NCI-H510A treated with DMSO at 0.1 percent for 48 hours (cell line): ENCODE results near the gene GUCD1.
"Not testable (repeated sequence)": the region's sequence is repeated elsewhere in the genome, so short reads cannot be mapped to it uniquely, and the experiment has no call there.

ENCODE experiments used
- DNase-seq: peaks from one replicate; lab custom pipeline; 2025; lab: John Stamatoyannopoulos, UW

The GUCD1 gene

DNA sequence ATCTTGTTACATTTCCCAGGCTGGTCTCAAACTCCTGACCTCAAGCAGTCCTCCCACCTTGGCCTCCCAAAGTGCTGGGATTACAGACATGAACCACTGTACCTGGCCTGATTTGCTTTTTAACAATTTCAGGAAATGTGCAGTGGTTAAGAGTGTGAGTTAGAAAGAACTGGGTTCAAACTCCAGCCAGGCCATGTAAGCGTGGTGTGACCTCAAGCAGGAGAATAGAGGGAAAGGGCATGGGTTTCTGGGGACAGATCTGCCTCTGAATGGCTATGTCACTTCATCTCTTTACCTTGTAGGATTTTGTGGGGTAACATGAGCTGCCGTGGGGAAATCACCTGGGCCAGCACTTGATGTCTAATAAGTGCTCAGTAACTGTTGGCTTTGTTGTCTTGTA, 10.1 kb upstream of the GUCD1 start:
- DNase-seq, result no peak

DNA sequence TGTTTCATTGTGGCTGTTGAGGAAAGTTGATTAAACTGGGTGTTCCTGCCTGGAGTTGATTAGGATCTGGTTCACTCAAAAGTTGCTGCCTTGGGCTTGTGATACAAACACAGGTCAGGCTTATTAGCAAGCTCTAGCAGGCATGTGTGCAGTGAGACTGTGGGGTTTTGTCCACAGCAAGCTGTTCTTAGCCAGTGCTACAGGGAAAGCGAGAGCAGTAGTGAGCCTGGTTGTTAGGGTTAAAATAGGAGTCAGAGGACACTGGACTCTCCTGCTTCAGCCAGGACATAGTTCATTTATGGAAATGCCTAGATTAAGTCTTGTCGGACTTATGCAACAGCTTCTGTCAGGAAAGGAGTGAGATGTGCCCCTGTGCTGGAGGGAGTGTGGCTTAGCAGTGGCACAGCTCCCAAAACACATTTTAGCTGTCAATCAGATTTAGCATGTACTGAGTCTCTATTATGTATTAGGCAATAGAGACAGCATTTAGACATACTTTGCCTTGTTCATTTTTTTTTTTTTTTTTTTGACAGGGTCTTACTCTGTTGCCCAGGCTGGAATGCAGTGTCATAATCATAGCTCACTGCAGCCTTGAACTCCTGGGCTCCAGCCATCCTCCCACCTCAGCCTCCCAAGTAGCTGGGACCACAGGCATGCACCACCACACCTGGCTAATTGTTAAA, 9.6 kb upstream of the GUCD1 start:
- DNase-seq, result no peak

DNA sequence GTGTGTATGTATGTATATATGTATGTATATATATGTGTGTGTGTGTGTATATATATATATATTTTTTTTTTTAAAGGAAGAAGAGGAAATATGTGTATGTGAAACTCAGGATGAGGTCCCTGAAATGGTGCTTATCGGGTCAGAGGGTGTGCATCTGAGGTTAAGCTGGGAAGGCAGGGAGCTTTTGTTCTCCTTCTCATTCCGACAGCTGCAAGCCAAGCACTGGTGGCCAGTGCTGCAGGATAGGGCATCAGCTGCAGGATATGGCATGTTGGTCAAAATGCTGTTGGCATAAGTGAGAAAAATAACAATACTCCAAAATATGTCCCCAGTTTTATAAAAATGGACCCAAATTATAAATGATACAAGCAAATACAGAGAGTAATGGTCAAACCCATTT, 8.3 kb upstream of the GUCD1 start:
- no peak for DNase-seq

DNA sequence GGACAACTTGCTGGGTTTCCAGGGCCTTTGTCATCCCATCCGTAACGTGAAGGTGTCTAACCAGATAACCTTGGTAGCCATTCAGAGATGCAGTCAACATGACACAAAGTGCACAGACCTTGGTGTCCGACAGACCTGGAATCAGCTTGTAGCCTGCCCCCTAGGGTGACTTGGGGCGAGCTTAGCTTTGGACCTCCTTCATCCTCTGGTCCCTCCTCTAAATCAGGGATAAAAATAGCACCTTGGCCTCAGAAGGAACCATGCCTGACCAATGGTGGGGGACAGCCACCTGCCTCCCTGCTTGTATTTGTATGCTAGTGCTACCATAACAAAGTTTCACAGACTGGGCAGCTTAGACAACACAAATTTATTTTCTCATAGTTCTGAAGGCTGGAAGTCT, 4.5 kb upstream of the GUCD1 start:
- no peak for DNase-seq

DNA sequence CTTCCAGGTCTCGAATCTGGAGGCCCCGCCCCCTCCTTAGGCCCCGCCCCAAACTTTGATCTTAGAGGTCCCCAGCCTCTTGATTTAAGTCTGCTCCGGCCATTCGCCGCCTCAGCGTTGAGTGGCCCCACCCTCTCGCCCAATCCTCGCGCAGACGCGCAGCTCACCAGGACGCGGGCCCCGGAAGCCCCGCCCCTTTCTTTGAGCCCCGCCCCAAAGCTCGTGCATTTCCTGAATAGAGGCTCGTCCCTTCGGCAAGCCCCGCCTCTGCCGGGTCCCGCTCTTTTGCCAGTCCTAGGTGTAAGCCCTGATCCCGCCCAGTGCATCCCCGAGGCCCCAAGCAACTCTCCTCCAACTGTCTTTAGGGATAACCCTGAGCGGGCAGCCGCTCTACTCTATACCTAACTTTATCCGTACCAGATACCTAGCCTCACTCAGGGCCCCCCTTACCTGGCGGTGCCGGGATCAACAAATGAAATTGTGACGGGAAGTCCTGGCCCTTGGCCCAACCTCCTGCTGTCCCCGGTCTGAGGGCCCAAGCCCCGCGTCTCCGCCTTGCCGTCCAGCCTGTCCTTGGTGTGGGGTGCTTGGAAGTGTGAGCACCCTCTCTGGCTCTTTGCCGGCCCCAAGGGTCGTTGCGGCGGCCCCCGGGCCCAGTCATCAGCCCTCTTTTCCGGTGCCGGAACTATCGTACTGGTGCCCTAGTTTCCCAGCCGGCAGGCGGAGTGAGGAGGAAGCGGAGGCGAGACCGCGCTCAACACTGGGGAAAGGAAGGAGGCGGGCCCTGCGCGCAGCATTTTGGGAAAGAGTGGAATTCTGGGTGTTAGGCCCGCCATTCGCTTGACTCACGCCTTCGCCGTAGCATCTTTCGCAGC, 464 bp upstream of the GUCD1 start, which contains the start of gene SNRPD3:
Gene SNRPD3, plus strand, starts transcription at position 835 of the 875 bp plus-strand sequence. CDS start 1,676 bp downstream, outside the sequence.
- DNase-seq, result peak; percentile 96

DNA sequence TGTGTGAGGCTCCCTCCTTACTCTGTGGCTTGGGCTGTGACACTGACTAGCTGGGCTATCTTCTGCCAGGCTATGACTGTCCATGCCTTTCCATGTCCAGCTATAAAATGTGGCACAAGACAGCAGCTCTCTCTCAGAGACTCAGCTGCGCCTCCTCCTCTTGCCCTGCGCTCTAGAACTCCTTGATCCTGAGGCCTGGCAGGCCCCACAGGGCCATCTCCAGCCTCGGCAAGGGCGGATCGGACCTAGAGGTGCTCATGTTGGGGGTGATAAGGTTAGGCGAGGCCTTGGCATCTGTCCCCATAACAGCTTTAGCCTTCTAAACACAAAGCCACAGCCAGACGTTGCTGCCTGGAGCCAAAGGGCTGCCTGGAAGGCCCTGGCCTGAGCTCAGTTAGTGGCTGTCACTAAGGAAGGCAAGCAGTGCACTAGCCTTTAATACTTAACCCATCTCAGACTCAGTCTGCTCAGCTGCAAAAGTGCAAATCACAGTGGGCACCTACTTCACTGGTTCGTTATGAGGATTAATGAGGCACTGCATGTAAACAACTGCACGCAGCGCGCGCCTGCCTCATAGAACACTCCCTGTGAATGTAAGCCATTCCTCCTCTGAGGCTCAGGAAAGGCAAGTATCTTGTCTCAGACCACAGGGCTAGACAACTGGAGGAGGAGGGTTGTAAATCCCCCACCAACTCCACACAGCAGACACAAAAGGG, 1.2 kb downstream of the GUCD1 start:
- no peak for DNase-seq

DNA sequence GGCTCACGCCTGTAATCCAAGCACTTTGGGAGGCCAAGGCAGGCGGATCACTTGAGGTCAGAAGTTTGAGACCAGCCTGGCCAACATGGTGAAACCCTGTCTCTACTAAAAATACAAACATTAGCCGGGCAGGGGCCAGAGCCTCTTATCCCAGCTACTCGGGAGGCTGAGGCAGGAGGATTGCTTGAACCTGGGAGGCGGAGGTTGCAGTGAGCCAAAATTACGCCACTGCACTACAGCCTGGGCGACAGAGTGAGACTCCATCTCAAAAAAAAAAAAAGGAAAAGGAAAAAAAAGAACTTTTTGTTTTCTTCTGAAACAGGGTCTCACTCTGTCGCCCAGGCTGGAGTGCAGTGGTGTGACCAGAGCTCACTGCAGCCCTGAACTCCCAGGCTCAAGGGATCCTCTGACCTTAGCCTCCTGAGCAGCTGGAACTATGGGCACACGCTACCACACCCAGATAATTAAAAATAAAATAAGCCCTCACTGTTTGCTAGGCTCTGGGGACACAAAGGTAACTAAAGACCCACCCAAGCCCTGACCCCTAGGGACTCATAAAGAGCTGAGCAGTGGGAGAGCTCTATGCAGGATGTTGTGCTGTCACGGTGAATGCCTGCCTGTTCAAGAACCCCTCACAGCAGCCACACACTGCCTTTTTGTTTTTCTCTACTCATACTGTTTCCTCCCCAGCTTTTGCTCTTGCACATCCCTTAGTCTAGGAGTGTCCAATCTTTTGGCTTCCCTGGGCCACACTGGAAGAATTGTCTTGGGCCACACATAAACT, 2.2 kb downstream of the GUCD1 start:
- not testable (repeated sequence) for DNase-seq

DNA sequence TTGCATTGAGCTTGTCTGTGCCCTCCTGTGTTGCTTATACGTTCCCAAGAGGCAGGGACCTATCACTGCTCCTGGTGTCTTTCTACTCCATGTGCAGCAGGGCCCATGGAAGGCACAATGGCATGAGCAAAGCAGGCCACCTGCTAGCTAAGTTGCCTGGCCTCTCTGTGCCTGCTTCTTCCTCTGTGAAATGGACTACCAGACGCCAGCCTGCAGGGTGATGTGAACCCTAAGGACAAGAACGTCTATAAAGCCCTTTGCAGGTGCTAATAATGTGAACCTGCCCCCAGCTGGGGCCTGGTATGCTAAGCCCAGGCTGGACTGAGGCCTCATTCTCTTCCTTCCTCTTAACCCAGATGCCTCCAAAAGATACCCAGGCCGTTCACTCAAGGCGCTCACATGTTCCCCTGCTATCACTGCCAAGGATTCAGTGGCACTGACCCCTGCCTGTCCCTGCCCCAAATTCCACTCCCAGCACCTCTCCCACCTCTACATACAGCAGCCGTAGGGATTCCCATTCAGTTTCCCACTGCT, 4.0 kb downstream of the GUCD1 start:
- DNase-seq, result no peak

DNA sequence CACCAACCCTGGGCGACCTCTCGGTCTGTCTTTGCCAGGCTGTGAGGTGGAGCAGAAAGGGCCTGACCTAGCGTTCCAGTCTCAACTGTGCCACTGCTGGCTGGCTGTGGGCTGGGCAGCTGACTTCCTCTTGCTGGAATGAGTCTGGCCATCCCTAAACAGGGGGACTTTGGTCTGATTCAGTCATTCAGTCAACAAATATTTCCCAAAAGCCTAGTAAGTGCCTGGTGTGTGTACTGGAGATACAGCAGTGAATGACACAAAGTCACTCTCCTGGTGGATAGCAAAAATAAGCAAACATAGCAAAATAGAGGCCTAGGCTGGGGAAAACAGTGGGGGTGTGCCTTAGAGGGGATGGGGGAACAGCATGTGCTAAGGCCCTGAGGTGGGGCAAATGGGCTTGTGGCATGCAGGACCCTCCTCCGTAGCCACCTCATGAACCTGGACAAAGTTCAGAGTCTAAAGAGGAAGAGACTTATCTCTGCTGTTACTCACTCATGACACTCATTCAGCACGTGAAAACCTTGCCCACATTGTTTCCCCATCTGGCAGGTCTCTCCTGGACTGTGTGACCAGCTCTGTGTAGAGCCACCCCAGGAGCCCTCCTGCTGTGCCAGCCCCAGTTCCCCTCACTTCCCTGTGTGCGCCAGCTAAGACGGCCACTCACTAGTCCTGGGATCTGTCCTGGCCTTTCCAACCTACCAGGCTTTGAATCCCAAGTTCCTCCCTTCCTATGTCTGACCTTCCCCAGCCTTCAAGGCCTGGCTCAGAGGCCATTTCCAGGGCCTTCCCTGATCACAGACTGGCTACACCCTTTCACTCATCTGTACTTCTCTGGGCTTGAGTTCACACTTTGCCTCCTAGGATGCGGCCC, 4.7 kb downstream of the GUCD1 start:
- DNase-seq, result no peak

DNA sequence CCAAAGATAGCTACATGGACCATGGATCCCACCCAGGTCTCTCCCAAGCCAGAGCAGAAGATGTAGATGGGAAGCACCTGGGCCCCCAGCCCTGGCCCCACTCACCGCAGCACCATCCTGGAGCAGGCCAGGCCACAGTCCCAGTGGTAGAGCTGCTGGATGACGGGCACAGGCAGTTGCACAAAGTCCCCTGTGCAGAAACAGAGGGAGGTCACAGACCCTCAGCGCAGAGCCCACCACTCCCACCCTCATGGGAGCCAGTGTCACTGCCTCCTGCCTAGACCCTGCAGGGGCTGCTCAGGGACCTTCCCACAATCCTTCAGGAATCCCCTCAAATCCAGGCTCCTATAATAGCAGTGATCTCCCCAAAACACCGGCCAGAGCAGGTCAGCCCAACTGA, 6.1 kb downstream of the GUCD1 start:
- no peak for DNase-seq

DNA sequence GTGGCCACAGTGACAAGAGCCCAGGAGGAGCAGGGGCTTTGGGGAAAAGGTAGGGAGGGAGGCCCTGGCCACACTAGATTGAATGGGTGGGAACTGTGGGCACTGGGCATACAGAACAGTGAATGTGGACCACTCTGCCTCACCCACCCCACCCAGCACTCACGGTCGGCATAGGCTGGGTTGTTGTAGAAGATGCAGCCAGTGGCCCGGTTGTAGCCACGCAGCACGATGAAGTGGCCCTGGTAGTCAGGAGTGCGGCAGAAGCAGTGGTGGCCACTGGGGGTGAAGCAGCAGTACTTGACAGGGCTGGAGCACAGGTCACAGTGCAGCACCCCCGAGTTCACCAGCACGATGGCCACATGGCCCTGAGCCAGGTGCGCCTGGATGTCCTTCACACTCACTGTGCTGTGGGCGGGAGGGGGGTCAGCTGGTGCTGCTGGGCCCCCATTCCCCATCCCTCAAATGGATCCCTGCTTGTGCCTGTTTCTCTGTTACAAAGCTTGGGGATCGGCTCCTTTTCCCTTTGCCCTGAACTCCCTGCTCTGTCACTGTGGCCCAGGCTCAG, 11.2 kb downstream of the GUCD1 start:
- no peak for DNase-seq

DNA sequence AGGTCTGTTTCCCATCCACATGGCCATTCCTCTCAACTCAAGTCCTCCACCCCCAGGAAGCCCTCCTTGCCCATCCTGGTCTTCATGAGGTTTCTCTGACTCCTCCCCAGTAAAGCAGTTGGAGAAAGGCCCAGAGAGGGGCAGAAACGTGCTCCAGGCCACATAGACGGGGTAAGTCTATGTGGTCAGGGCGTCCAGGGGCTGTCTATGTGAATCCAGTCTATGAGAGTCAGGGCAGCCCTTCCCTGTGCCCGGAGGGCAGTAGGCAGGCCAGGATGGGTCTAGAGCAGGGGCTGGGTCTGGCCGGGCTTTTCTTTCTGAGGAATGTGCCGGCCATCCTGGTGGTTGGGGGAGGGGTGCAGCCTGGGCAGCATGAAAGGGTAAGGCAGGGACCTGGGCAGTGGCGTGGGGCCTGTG, 11.7 kb downstream of the GUCD1 start:
- no peak for DNase-seq

DNA sequence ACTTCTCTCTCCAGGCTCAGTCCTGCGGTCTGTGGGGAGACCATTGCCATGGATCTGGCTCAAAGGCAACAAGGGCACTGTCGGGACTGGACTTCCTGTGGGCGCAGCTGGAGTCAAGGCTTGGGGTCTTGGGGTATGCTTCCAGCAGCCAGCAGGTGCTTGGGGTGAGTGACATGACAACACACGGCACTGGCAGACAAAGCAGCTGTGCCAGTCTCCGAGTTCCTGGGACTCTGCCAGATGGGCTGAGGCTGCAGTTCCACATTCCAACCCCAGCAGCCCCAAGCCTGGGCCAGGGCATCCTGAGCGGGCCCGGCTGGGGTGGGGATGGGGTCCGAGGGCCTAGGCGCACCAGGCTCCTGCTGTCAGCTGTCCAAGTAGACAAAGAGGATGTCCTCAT, 12.3 kb downstream of the GUCD1 start:
- no peak for DNase-seq

DNA sequence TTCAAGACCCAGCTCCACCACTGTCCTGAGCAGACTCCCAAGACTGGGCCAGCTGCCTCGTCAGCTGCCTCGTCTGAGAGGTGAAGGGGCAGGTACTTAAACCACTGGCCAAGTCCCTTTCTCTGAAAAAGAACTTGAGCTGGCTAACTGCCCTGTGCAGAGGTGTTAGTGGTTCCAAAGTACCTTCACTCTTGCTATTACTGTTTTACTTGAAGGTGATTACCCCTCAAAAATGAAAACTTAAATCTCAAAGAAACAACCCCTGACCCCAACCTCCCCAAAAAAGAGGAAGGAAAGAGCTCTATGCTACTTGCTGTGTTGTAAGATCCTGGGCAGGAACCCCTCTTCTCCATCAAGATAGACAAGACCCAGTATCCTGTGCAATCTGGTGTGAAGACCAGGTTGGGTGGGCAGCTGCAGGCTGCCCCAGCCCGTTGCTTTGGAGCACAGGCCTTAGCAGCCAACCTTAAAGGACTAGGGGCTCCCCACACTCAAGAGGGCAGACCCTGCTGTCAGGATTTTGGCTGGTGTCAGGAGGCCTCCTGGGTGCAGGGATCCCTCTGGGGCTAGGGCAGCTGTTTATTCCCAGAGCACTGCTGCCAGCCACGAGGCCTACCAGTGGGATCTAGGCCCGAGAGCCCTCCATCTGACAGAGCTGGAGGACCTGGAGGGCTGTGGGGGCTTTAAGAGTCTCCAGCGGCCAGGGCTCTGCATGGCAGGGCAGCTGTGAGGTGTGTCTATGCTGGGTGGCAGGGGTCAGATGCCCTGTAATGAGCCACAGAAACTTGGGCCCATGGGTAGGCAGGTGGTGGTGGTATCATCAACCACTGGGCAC, 13.0 kb downstream of the GUCD1 start:
- no peak for DNase-seq

DNA sequence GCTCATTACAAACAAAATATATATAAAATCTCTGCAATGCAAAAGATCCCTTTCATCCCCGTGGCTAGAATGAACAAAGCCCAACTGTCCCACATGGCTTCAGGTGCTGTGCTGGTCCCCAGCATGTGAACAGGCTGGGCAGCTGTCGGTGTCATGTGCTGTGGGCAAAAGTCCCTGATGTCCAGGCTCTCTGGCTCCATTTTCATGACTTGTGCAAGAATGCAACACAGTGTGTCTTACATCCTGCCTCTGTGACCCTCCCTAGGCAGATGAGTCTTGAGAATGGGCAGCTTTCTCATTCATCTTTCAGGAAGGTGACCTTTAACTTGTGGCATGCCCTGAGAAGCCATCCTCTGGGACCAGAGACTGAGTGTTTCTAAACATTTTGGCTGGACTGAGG, 14.5 kb downstream of the GUCD1 start:
- DNase-seq, result no peak

DNA sequence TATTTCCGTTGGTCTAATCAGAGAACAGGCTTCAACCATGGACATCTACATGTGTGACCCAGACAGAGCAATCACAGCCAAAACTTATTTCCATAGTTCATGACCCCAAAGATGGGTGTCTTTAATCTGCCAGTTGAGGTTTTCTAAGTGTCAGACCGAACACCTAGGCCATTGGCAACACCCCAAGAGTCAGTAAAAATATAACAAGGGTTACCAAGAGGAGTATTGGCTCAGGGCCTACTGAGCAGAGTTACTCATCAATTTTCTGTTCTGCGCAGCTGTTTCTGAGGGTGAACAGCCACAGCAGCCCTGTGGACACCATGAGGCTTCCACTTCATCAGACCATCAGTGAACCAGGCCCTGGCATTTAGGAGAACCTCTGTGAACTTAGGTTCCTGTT, 18.8 kb downstream of the GUCD1 start:
- no peak for DNase-seq

DNA sequence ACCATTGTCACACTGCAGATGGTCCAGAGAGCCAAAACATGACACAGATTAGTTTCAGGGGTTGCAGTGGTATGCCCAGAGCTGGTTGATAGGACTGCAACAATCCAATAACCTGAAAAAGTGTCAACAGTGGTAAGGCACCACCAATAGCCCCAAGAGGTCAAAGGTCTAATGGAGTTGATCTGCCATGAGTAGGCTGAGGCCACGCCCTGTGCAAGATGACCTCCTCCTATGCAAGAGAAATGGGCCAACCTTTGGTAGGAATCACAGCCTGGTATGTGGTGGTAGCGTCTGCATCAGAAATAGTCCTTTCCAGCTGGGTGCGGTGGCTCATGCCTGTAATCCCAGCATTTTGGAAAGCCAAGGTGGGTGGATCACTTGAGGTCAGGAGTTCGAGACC, 19.6 kb downstream of the GUCD1 start:
- no peak for DNase-seq

DNA sequence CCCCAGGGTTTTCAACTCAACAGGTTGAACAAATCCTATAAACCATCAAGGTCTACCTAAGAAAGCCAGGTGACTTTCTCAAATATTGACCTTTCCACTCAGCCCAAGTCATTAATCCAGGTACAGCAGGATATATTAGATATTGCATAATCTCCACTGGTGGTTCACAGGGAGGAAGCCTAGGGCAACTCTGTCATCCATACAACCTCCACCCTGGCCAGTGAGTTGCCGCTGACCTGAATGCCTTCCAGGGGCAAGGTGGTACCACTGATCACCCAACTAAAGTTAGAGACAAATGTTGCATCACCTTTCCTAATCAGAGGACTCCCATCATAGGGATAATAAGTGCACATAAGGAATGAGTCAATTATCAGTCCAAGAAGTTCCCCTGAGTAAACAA, 22.9 kb downstream of the GUCD1 start:
- DNase-seq, result peak; percentile 49

DNA sequence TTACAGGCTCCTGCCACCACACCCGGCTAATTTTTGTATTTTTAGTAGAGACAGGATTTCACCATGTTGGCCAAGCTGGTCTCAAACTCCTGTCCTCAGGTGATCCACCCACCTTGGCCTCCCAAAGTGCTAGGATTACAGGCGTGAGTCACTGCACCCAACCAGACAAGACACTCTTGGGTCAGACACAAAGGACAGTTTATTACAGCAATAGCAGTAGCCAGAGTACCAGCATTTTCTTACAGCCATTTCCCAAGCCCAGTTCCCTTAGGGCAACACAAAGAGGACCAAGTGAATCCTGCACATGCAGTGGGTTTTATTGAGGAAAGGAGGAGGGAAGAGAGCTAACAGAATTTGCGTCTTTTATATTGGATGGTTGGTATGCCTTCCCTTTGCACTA, 24.0 kb downstream of the GUCD1 start:
- DNase-seq, result not testable (repeated sequence)
